8988T (cell line): ENCODE measurements around the gene ARSB.

Experiments
- DNase-seq: peaks from one replicate; pipeline ENCODE4 v3.0.0; 2011

ARSB gene

DNA sequence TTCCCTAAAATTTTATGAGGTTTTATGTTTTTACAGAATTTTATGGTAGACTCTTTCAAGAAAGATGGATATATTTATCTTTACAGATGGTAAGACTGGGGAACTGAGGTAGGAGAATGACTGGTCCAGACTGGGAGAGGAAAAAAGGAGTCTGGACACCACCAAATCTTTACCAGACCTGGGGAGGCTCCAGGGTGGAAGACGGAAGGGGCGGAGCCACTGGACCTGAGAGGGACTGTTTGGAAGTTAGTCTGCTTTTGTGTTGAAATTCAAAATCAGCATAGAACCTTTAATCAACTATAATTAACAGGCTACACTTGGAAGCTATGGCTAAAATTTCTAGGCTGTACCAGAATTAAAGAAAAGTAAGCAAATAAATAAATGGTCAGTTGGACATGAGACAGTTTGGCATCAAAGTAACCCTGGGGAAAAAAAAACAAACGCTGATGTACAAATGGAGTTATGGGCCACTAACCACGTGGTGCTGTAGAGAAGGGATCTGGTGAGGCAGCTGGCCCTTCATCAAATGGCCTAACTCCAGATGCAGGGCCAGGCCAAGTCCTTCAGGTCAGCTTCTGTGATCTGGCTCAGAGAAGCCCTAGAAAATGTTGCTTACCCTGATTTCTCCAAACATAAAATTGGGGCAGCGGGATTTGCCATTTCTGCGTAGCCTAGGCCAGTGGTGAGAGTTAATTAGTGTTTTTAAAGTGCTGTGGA, 155.1 kb downstream of the ARSB start:
- DNase-seq = no peak

DNA sequence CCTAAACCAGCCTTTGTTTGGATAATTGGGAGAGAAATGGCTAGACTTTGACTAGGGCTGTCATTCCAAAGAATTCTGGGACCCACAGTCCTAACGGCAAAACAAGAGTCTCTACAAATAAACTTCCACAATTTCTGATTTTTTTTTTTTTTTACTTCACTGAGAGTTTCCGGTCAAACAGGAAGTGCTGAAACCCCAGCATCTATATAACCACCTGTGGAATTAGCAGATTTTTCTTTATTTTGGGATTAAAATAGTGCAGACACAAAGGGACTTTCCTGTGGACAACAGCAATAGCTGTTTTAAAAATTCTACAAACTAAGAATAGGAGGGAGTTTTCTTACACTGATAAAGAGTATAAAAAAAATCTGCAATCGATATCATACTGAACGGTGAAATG, 157.4 kb downstream of the ARSB start:
- no peak for DNase-seq

DNA sequence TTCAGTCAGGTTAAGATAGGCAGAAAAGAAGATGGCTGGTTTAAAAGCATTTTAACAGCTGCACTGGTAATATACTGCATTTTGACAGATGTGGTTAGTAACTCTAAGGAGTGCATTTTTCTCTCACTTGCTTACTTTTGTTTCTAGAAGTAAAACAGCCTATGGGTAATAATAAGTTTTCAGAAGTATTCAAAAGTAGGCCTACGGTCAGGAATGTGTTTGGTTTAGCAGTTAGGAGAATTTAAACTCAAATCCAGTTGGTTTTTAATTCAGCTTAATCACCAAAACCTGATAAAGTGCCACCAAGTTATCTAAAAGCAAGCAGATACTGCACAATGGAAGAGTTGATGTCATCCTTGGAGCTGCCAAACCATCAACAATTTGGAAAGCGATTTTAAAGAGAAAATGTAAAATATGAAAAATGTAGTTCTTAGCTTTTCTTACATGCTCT, 160.3 kb downstream of the ARSB start:
- DNase-seq = no peak

DNA sequence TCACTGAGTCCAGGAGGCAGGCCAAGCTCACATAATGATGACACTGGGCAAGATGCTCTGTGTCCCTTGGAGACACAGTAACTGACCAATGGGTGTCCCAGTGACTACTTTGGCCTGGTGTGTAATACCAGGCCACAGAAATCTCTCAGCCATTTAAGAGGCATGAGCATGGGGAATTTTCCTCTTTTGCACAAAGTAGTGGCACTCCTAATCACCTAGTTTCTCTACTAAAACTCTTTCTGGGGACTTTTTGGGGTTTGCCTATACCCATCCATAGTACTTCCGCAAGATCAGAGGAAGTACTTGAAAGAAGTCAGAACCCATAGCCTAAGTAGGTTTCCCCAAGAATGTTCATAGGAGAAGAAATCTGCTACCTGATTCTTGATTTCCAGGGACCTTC, 161.9 kb downstream of the ARSB start:
- DNase-seq = no peak

DNA sequence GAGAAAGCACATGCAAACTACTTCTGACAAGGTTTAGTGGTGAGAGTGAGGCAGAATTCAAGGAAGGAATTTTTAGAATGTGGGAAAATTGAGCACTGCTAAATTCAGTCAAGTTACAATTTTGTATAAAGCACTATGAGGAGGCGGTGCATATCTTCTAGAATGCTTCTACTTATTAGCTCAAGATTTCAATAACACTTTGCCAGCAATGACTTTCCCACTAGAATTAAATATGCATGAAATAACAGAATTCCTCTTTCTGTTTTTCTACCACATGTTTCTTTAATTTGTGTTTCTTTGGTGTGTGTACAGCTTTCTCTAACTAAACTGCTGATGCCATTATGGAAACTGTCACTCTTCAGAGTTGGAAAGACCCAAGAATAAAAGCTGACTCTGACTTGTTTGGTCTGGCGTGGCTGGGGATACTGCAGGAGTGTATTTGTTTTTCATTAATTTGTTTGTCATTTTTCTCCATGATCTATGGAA, 163.5 kb downstream of the ARSB start:
- DNase-seq = no peak

DNA sequence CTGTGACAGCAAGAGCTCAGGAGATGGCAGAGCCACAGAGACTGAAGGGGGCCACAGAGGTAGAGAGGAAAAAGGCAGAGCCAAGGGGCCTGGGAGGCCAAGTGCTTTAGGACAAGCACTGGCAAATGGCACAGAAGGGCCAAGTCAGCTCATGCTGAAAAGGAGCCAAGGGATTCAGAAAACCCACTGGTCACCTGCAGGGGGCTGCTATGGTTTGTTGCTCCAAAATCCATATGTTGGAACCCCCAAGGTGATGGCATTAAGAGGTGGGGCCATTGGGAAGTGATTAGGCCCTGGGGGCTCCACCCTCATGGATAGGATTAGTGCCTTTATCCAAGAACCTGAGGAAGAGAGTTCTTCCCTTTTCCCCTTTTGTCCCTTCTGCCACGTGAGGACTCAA, 165.4 kb downstream of the ARSB start:
- DNase-seq = no peak

DNA sequence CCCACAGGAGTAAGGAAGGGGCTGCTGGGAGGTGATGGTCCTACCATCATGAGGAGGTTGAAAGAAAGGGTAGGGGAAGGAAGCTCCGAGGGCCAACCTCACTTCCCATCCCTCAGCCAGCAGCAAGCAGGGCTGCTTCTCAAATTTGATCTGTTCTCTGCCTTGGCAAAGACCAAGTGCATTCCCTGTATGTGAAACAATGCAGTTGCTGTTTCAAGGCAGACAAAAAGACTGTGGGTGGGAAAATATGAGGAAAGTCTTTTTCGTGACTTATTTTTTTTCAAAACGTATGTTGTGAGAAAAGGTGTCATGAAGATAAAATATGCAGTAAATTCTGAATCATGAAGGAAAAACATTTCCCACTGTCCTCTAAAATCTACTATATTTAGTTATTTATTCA, 165.9 kb downstream of the ARSB start:
- no peak for DNase-seq

DNA sequence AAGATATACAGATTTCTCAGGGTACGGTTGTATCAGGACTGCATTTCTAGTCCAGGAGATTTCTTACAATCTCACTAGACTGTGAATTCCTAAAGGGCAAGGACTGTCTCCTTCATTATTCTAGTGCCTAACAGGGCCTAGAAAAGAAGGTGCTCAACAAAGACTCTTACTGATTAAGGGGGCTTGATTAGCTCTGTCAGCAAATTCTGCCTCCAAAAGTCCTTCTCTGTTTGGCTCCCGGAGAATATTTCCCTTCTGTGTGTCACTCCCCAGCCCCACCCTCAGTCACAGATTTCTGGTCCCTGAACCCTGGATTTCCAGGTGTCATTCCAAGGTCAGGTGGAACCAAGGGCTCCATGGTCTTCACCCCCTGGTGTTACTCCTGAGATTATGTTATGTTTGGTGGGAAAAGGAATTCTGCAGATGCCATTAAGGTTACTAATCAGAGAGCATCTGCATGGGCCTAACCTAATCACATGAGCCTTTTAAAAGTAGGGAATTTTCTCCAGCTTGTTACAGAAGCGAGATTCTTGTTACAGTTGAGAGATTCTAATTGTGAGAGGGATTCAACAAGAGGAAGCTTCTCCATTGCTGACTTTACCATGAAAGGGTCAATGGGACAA, 168.9 kb downstream of the ARSB start:
- DNase-seq = no peak

DNA sequence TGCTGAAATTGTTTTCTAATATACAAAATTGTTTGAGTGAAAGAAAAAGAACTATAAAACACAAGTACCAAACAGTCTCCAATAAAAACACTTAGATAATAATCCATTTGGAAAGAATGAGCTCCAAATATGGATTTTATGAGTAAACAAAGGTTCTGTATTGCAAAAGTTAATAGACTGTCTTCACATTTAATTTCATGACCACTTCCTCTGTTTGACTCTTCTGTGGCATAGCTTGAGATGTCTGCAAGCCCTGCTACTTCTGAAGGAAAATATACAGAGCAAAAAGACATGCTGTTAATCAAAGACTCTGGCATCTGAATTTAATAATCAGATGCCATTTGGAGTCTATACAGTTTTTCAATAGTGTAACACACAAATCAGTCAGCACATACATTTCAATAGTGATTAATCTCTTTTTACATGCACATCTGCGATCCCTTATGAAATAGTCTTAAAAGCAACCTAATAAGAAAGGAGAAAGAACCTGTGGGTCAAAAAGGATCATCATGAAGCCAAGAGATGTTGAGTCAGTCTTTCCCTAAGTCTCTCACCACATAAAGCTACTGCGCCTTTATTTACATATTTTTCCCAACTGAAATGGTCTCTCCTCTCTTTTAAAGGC, 171.1 kb downstream of the ARSB start:
- no peak for DNase-seq

DNA sequence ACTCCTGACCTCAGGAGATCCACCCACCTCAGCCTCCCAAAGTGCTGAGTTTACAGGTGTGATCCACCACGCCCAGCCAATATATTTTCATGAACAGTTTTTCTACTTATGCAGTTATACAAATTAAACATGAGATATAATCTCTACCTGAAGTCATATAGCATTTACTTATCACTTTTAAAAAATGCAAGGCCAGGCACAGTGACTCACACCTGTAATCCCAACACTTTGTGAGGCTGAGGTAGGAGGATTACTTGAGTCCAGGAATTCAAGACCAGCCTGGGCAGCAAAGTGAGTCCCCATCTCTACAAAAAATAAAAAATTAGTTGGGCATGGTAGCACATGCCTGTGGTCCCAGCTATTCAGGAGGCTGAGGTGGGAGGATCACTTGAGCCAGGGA, 171.8 kb downstream of the ARSB start:
- no peak for DNase-seq

DNA sequence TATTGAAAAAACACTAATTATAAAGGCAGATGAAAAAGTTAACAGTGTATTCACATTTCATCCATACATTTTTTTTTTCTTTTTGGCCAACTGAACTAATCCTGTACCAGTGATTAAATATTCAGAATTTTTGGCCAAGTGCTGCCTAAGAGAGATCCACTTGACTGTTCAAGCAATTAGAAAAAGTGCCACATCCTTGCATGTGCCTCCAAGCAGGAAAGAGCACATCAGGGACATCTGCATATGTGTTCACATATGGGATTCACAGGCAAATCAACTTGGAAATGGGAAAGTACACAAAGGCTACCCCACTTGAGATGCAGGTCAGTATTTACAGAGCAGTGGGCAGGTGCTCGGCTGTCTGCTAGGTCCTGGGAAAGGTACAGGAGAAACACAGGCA, 173.2 kb downstream of the ARSB start:
- no peak for DNase-seq

DNA sequence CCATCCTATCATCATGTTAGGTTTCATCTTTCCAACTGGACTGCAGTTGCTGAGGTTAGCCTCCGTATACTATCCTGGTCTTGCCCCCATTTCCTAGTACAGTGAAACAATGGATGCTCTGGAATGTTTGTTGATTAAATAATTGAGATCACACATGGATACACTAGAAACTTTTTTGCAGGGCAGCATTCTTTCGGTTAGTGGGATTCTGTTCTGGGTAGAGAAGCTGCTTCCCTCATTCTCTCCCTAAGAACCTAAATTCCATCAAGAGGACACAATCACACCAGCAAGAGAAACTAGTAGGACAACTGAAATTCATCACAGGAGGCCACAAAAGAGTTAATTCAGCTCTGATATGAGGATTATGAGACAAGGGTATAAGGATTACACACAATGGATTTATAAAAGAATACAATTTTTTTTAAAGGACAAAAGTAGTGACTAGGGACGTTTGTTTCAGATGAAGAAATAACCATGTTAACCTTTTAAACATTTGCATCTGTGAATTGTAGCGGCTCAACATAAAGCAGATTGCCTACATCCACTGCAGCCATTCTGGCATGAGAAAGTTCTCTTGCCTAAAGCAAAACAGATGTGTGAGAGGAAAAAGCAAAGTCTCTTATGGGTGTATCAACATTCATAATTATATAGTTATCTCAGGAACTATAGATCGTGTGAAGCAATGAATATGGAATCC, 173.8 kb downstream of the ARSB start:
- no peak for DNase-seq

DNA sequence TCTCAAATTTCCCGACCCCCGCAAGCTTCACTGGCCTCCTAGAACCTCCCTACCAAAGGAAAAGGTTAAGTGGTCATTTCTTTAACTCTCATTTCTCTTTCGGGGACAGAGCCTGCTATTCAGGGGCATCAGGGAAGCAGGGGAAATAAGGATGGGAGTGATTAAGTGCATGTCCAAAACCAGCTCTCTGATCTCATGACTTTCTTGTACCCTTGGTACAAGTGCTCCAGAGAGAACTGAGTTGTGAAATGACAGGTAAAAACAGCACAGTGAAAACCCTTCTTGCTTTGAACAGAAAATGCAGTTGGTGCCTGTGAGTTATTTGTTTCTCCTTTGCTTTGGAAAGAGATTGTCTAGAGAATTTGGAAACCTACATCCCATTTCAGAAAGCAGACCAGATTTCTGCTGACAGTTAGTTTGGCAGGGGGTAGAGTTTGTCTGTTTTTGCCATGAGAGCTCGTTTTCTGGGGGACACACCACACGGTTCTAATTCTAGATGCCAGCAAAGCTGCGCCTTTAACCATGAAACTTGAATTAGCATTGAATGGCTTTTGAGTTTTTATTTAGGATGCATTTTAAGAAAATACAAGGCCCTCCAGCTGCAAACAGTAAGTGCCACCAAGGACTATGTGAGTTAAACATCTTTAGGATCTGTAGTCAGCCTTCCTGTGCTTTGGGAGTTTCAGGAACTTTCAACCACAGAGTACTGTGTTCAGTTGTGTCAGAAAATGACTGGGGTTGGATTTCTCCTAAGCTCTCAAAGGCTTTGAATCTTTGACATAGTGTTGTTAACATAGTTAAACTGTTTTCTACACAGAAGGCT, 174.8 kb downstream of the ARSB start:
- no peak for DNase-seq

DNA sequence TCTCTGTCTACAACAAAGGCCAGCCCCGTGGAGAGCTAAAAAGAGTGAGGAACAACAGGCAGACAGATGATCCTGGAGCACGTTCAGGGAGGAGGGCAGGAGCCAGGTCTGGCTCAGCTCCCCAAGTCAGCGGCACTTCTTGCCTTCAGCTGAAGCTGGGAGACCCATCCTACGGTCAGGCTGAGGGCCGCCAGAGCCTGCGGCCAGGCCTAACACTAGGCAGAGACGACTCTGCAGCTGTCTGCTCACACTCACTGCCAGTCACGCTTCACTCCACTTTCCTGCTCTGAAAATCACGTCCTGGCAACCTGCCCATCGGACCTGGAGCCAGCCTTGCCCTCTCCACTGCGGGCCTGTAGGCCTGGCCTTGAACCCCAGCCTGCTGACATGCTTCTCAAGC, 175.7 kb downstream of the ARSB start:
- no peak for DNase-seq

DNA sequence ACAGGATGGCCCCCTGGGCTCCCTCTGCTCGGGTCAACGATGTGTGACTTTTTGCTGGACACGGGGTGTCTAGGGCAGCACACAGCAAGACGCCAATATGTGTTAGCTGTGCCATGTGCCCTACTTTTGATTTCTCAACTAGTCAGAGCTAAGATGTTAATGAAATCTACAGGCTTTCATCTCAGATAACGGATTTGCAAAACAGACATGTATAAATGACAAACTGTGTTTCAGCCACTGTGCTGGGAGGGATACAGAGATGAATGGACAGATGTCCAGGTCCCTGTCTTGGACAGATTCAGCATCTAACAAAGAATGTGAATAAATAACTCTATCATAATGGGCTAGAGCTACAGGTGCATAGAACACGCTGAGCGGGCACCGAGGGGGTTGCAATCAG, 176.3 kb downstream of the ARSB start:
- DNase-seq = no peak

DNA sequence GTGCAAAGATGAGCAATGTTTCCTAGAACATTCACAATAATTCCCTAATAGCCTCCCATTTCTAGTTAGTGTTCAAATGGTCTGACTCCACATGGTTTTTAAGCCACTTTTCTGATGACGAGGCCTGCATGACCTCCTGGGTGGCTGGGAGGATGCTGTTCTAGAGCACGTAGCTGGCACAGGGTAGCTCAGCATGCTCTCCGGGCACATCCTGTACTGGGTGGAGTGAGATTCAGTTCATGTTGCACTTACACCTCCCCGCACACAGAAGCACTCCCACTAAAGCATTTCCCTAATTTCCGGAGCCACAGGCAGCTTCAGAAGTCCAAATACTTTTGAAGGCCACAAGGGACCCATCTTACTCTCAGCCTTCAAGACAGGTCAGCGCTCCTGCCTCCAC, 176.7 kb downstream of the ARSB start:
- no peak for DNase-seq

DNA sequence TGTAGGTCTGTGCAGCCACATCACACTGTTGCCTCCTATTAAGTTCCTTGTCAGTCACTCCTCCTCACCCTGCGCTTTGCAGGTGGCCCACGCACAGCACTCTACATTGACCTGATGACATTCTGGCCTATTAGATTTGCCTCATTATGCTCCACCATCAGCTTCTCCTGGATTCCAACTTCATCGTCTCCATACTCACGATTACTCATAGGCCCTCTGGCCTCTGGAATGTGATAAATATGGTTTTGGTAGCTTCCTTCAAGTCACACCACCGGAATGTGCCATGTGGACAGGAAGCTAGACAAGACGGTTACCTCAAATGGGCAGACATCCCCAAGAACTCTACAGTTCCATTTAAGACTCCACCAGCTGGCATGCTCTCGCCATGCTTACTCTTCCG, 178.6 kb downstream of the ARSB start:
- DNase-seq = no peak

DNA sequence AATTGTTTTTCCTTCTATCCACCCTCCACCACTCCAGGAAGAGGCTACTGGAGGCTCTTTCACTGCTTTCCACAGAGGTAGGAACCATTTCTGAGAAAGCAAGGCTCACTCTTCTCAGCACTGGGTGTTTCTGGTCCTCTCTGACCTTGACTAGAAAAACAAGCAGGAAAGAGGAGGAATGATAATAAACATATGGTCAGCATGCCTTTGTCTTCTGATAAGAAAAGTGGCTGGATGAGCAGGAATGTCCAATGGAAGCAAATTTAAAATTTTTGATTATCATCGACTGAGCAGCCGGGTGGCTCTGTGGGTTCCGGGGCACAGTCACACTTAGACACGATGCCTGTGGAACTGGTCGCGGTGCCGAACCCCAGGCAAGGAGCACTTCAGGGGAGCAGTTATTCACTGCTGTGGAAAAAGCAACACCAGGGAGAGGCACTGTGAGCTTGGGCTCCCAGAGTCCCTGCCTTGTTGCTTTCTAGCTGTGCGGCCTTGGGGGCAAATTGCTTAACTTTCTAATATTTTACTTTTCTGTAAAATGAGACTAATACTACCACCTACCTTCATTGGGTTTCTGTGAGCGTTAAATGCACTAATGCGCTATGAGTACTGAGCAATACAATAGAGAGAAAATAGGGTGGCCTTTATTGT, 179.5 kb downstream of the ARSB start:
- no peak for DNase-seq

DNA sequence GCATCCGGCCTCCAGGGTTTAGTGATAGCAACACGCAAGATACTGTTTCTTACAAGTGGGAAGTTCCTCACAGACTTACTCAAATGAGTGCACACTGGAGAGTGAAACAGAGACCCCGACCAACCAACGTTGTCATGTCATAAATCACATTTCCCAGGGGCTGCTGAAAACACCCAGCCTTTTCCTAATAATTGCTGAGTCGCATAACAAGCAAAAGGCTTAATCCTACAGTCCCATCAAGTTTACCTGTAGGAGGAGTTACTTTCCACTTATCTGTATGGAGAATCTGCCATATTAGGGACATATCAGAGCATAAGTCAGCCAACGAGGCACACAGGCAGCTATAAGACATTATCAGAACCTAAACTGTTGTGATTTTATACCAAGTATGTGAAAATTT, 180.1 kb downstream of the ARSB start:
- no peak for DNase-seq

DNA sequence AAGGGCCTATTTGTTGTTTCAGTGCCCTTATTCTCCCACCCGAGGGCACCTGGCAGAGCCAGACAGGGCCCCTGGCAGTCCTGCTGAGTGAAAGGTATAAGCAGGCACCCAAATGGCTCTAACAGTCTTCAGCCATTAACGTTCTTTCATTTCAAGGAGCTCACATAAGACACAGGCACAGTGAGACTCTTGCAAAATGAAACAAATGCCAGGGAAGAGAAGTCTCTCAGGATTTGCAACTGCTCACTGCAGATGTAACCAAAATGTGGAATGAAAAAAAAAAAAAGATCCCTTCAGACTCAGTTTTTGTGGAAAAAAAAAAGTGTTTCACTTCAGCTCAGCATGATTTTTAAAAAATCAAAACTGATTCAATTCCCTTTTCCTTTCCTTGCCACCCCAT, 181.2 kb downstream of the ARSB start:
- no peak for DNase-seq

DNA sequence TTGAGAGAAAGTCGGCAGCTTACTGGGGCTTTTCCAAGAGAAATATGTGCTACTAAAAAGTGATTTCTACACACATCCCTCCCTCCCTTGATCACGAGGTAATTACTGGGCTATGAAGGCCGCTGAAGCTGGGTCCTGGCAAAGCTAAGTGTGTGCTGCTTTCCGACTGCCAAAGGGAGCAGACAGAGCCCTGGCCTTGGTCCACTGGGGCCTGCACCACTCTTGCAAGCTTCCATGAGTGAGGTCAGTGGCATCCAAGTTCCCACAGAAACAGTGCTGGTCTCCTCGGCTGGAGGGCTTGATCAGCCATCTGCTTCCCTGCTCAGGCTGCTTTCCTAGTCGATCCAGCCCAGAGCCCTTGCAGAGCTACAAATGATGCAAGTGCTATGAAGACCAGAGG, 181.8 kb downstream of the ARSB start:
- no peak for DNase-seq

DNA sequence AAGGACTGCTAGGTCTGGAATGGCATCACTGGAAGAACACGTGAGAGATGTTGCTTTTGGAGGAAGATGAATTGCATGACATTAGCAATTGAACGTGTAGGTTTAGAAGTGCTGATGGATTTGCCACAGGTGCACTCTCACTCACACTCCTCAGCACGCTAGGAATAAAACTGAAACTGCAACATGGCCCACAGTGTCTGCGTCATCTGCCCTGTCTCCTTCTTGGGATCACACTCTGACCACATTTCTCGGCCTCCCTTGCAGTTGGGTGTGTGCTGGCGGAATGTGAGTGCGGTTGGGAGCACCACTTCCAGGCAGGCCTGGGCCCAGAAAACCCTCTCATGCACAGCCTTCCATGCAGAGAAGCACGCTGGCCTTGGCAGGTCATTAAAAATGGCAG, 183.7 kb downstream of the ARSB start:
- DNase-seq = no peak
